Tongue (tissue), 2 donors: ENCODE data around the gene PPP2R3B. TPM values are rescaled to one million over a fixed set of nuclear protein-coding genes. Genes with fewer than 3 reads are reported as not detected.
A peak's percentile ranks its signal among the peaks of the same experiment; 100 is the strongest.
"Not testable (repeated sequence)": the region's sequence is repeated elsewhere in the genome, so short reads cannot be mapped to it uniquely, and the experiment has no call there.

ENCODE experiments used
- DNase-seq: peaks from one replicate; pipeline ENCODE4 v3.0.0-alpha.2; 2015
- total RNA-seq: library from RNA; depleted of rRNA; stranded (reverse); fragments of >200 nt; gene quantifications from one replicate; pipeline ENCODE4 v1.2.3, GENCODE V29; 2014

The PPP2R3B gene
- total RNA-seq, 1 donor from 2014 or later: 101 TPM

- DNase-seq: peak; percentile 20
These were observed 67.1 kb downstream of the PPP2R3B start for GRCh38 chrX:319579-320125.

- DNase-seq: peak; percentile 100
These were observed 67.7 kb downstream of the PPP2R3B start, which contains the start of gene GTPBP6 for GRCh38 chrX:318739-319578. Gene GTPBP6, minus strand, starts transcription at chrX:318796. Its CDS starts 9 bp downstream, at chrX:318787.

GRCh38 chrX:318068-318738, 68.5 kb downstream of the PPP2R3B start:
- peak; percentile 98 for DNase-seq

GRCh38 chrX:317424-318067, 69.2 kb downstream of the PPP2R3B start:
- DNase-seq: no peak

- DNase-seq: no peak
These were observed 70.1 kb downstream of the PPP2R3B start for GRCh38 chrX:316351-317325.

GRCh38 chrX:314781-315595, 71.7 kb downstream of the PPP2R3B start:
- DNase-seq: no peak

- no peak for DNase-seq
These were observed 72.7 kb downstream of the PPP2R3B start for GRCh38 chrX:314049-314448.

- no peak for DNase-seq
These were observed 73.2 kb downstream of the PPP2R3B start for GRCh38 chrX:313546-313945.

GRCh38 chrX:312621-313331, 73.9 kb downstream of the PPP2R3B start:
- no peak for DNase-seq

- DNase-seq: no peak
These were observed 75.3 kb downstream of the PPP2R3B start for GRCh38 chrX:311156-312129.

- no peak for DNase-seq
These were observed 76.0 kb downstream of the PPP2R3B start for GRCh38 chrX:310621-311155.

- DNase-seq: no peak
These were observed 77.7 kb downstream of the PPP2R3B start for GRCh38 chrX:308821-309520.

GRCh38 chrX:307261-308111, 79.2 kb downstream of the PPP2R3B start:
- no peak for DNase-seq

- not testable (repeated sequence) for DNase-seq
These were observed 80.0 kb downstream of the PPP2R3B start for GRCh38 chrX:306614-307251.

- DNase-seq: not testable (repeated sequence)
These were observed 80.7 kb downstream of the PPP2R3B start for GRCh38 chrX:305781-306613.
